T-helper 2 cell treated with Interferon-gamma antibody and Interleukin-4, amounts not matched to agents 100 ng/mL and 5 ng/mL, for 36 hours (primary cell): ENCODE measurements around the gene PRF1. TPM values are rescaled to one million over a fixed set of nuclear protein-coding genes. Genes with fewer than 3 reads are reported as not detected.
"Not testable (repeated sequence)": the region's sequence is repeated elsewhere in the genome, so short reads cannot be mapped to it uniquely, and the experiment has no call there.

ENCODE experiments used
- intact Hi-C: fragments of 100-400 bp; cut with micrococcal nuclease; formaldehyde crosslinking; loops from one replicate; pipeline ENCODE4 v1.15.1; 2023
- total RNA-seq: library from RNA; stranded (reverse); gene quantifications from 2 replicates; pipeline ENCODE4 v1.2.3, GENCODE V29; 2022

PRF1 gene
- total RNA-seq, 1 donor from 2014 or later: 78.3 TPM

- intact Hi-C loops: no loop called here
Measured at GRCh38 chr10:70617798-70618568, 15.4 kb upstream of the PRF1 start.

DNA sequence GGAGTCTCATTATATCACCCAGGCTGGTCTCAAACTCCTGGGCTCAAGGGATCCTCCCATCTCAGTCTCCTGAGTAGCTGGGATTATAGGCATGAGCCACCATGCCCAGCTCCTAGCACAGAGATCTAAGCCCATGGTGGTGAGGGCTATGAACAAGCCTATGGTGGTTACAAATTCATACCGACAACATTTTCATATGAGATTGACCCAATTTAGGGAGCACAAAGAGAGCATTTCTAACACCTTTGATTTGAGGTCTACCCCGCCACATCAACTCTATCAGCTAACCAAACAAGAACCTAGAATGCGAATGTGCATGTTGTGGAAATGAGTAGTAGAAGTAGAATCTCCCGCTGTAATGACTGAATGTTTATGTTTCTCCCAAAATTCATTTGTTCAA, 14.2 kb upstream of the PRF1 start:
- intact Hi-C loops: no loop called here

- intact Hi-C loops: no loop called here
Measured at GRCh38 chr10:70615784-70616522, 13.4 kb upstream of the PRF1 start.

DNA sequence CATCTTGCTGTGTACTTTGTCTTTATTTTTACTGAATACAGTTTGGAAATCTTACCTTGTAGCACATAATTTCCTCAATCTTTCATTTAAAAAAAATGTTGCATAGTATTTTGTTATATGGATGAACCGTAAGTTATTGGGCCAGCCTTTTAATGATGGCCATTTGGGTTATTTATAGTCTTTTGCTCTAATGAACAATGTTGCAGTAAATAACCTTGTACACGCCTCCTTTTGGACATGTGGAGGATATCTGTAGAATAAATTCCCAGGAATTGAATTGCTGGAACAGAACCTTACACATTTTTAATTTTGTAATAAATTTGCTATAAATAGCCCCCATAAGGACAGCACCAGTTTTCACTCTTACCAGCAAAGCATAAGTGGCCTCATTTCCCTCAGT, 12.7 kb upstream of the PRF1 start:
- intact Hi-C loops: no loop called here

DNA sequence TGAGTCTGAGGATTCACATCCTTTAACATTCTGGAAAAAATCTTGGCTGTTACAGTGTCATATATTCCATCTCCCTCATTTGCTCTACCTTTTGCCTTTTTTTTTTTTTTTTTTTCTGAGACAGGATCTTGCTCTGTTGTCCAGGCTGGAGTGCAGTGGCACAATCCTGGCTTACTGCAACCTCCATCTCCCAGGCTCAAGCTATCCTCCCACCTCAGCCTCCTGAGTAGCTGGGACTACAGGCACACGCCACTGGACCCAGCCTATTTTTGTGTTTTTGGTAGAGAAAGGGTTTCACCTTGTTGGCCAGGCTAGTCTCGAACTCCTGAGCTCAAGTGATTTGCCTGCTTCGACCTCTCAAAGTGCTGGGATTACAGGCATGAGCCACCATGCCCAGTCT, 11.8 kb upstream of the PRF1 start:
- intact Hi-C loops: not testable (repeated sequence)

DNA sequence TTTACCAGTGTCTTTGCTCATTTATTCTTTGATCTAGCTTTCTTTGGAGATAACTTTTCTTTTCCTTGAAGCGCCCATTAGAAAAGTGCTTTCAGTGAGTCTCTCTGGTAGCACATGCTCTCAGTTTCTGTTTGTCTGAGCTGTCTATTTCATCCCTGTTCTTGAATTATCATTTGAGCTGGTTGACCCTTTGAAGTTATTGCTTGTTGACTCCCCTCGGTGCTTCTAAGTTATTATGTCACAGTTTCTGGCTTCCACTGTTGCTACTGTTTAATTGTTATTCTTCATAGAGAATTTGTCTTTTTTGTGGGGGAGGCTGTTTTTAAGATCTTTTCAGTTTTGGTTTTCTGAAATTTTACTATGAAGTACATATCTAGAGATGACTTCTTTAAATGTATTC, 11.4 kb upstream of the PRF1 start:
- intact Hi-C loops: no loop called here

GRCh38 chr10:70607936-70608335, 5.4 kb upstream of the PRF1 start:
- intact Hi-C loops: no loop called here

DNA sequence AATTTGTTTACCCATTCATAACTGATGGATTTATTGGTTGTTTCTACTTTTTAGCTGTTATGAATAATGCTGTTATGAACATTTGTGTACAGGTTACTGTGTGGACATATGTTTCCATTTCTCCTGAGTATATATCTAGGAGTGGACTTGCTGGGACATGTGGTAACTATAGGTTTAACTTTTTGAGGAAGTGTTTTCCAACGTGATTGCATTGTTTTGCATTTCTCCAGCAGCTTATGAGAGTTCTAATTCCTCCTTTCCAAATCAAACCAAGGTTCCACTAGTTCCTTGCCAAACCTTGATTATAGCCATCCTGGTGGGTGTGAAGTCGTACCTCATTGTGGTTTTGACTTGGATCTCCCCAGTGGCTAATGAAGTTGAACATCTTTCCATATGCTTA, 2.6 kb upstream of the PRF1 start:
- intact Hi-C loops: no loop called here

GRCh38 chr10:70604106-70604505, 1.6 kb upstream of the PRF1 start:
- intact Hi-C loops: loop anchor here (5.0 kb wide), 1 partner anchor 47 kb away; no protein-coding TSS in a partner anchor

- intact Hi-C loops: loop anchor here (5.0 kb wide), 1 partner anchor 46 kb away; no protein-coding TSS in a partner anchor
Measured at GRCh38 chr10:70603449-70603801, 884 bp upstream of the PRF1 start.

- intact Hi-C loops: loop anchor here (1.0 to 5.0 kb wide), 2 partner anchors 23 to 44 kb away; no protein-coding TSS in a partner anchor
Measured at GRCh38 chr10:70601746-70602145, 795 bp downstream of the PRF1 start.

DNA sequence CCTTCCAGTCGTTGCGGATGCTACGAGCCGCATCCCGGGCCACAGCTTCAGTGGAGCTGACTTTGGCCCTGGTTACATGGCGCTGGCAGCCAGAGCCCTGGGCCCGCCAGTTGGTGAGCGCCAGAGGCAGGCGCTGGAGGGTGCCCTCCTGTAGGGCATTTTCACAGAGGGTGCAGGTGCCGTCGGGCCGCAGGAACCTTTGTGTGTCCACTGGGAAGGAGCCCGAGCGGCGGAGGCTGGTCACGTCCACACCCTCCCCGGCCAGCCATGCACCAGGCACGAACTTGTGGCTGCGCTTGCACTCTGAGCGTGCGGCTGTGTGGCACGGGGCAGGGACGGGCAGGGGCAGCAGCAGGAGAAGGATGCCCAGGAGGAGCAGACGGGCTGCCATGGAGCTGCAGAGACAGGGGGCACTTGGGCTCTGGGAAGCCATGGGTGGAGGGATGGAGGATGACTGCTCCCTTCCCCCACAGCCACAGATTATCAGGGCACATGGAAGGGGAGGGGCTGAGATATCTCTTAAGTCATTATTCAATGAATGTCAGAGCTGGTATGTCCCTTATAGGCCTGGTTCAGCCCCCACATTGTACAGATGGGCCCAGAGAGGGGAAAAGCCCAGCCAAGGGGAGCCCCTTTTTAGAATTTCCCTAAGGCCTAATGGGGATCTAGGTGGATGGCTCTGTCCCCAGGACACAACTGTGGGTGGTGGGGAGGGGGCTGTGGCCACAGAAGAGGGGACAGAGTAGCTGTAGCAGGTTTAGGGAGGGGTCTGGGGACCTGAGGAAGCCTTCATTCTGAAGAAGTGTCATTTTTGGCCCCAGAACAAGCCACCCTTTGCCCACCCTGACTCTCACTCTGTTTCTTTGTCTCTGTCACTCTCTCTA, 1.8 kb downstream of the PRF1 start:
- intact Hi-C loops: loop anchor here (5.0 kb wide), 1 partner anchor 43 kb away; no protein-coding TSS in a partner anchor

GRCh38 chr10:70599791-70600190, 2.8 kb downstream of the PRF1 start:
- intact Hi-C loops: loop anchor here (5.0 kb wide), 1 partner anchor 42 kb away; no protein-coding TSS in a partner anchor

DNA sequence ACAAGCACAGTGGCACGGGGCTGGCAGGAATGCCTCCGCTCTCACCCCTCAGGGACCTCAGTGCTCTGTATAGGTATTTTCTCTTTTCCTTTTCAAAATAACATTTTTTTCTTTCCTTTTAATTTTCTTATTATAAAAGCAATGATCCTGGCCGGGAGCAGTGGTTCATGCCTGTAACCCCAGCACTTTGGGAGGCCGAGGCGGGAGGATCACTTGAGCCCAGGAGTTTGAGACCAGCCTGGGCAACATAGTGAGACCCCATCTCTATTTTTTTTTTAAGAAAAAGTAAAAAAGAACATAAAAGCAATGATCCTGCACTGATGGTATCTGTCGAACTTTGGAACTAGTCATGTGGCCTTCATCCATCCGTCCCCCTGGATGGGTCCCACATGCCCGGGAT, 3.2 kb downstream of the PRF1 start:
- intact Hi-C loops: no loop called here

DNA sequence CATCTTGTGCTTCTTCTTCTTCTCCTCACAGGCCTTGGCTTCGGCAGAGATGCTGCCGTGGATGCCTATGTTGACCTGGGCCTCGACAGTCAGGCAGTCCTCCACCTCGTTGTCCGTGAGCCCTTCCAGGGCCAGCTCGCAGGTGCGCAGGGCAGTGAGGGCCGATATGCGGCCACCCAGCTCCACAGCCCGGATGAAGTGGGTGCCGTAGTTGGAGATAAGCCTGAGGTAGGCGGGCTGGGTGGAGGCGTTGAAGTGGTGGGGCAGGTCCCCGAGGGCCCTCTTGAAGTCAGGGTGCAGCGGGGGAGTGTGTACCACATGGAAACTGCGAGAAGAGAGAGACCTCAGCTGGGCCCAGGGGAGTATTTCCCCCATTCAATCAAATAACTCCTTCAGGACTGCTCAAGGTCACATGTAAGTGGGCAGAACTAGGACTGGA, 3.7 kb downstream of the PRF1 start:
- intact Hi-C loops: no loop called here

GRCh38 chr10:70597856-70598815, 4.4 kb downstream of the PRF1 start:
- intact Hi-C loops: no loop called here

DNA sequence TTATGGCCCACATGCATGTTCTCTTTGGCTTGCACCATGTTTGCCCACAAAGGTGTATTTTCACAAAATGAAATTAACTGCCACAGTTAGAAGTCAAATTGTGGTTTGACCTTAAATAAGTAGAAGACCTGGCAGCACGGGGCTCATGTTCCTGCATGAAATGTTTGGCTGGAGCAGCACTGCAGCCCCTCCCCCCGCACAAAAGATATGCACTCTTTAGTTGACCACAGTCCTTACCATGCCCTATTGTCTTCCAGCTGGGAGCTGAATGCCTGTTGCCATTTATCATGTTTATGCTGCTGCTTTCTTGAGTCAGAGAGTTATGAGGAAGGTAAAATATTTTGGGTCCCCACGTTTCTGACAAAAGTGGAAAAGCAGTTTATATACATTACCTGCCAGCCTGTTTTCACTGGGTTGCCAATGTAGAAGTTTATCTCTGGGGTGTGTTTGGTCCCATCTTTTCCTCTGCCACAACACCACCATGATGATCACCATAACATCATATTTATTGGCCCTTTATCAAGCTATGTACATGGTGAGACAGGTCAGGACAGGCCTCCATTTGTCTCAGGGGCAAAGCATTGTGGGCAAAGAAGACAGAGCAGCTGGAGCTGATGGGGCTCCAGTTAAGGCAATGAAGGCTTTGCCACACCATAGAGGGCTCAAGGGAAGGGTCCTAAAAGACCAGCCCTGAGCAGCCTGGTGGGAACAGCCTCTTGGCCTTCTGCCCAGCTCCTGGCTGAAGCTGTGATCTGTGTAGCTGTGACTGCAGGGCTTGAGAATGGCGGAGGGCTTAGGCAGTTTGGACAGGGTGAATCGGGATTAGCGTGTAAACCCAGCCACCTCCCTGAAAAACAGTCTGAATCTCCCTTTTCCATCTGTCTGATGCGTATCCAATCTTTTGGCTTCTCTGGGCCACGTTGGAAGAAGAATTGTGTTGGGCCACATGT, 5.4 kb downstream of the PRF1 start:
- intact Hi-C loops: no loop called here

- intact Hi-C loops: no loop called here
Measured at GRCh38 chr10:70596110-70596798, 6.3 kb downstream of the PRF1 start.
